Cardiac muscle cell (in vitro differentiated cells and primary cell): ENCODE results near the gene ULK3. TPM values are rescaled to one million over a fixed set of nuclear protein-coding genes. Genes with fewer than 3 reads are reported as not detected.

Experiments
- DNase-seq, 2 donors: peaks; one replicate each; pipeline versions ENCODE4 v3.0.0 to v3.0.0-alpha.2; 2010 to 2017; ENCODE audit warnings: low read depth in 1 of 2, low spot score in 1 of 2
- H3K27ac ChIP-seq: fragments of 200-600 bp; sonication (generic); 2 replicates; pipeline ENCODE4 v1.5.1; 2016
- H3K27me3 ChIP-seq: fragments of 200-600 bp; sonication (generic); 2 replicates; pipeline ENCODE4 v1.6.0; 2016; ENCODE audit warnings: control low read depth
- H3K36me3 ChIP-seq: fragments of 200-600 bp; sonication (generic); 2 replicates; pipeline ENCODE4 v1.5.1; 2016; ENCODE audit warnings: control low read depth
- H3K4me1 ChIP-seq: fragments of 200-600 bp; sonication (generic); 2 replicates; pipeline ENCODE4 v1.8.1; 2017; ENCODE audit warnings: low read depth, mild to moderate bottlenecking, mixed run types
- H3K4me3 ChIP-seq: fragments of 200-600 bp; sonication (generic); 2 replicates; pipeline ENCODE4 v1.5.1; 2016; ENCODE audit warnings: mild to moderate bottlenecking
- H3K9me3 ChIP-seq: fragments of 200-600 bp; sonication (generic); 2 replicates; pipeline ENCODE4 v1.5.1; 2017; ENCODE audit warnings: low read depth, mild to moderate bottlenecking, control low read depth
- CTCF ChIP-seq: IDR thresholded peaks from 2 replicates; pipeline ENCODE4 v1.5.1; 2012; ENCODE audit warnings: low read depth, mild to moderate bottlenecking, low read length
- polyA plus RNA-seq: library from polyadenylated mRNA; unstranded; fragments of >200 nt; fragmentation: Nextera tagmentation; extraction: Ambion mirVana; gene quantifications from 2 replicates; pipeline ENCODE4 v1.2.1, GENCODE V29; 2016
- total RNA-seq: library from RNA; depleted of rRNA; stranded (reverse); fragments of >200 nt; gene quantifications from 2 replicates; pipeline ENCODE4 v1.2.3, GENCODE V29; 2016

The ULK3 gene
- total and polyA plus RNA-seq, 2 experiments from 2014 or later, result 39.5 to 54.6 TPM

GRCh38 chr15:74815121-74815934, 27.6 kb downstream of the ULK3 start:
- H3K9me3 ChIP-seq, result no peaks in the 10 kb centered on the region
- DNase-seq, result no peak
- no peak for TF ChIP-seq CTCF

GRCh38 chr15:74812533-74812932, 30.4 kb downstream of the ULK3 start, which contains the start of gene LMAN1L:
Gene LMAN1L (plus strand): TSS chr15:74812835. CDS start chr15:74812855, 20 bp downstream.
- H3K27ac ChIP-seq, result no peak within 1 kb of the TSS
- H3K36me3 ChIP-seq, result no peaks in the 10 kb centered on the region
- H3K4me1 ChIP-seq, result no peaks in the 10 kb centered on the region
- H3K9me3 ChIP-seq, result no peaks in the 10 kb centered on the region
- no peaks in the 10 kb centered on the region for H3K27me3 ChIP-seq
- DNase-seq, result peak in 1 of 2 donors; percentile 49
- TF ChIP-seq CTCF, result no peak
- no peak within 1 kb of the TSS for H3K4me3 ChIP-seq

More at GRCh38 chr15:74815121-74815934, 27.6 kb downstream of the ULK3 start:
- H3K36me3 ChIP-seq, result no peaks in the 10 kb centered on the region
- H3K4me1 ChIP-seq, result no peaks in the 10 kb centered on the region
- H3K27ac ChIP-seq, result no peak overlapping the region
- no peak overlapping the region for H3K4me3 ChIP-seq
- H3K27me3 ChIP-seq, result no peaks in the 10 kb centered on the region

- H3K27ac ChIP-seq, result no peak overlapping the region
- no peak overlapping the region for H3K4me3 ChIP-seq
- H3K9me3 ChIP-seq, result no peaks in the 10 kb centered on the region
- no peak for TF ChIP-seq CTCF
- H3K36me3 ChIP-seq, result no peaks in the 10 kb centered on the region
- DNase-seq, result no peak
- H3K27me3 ChIP-seq, result no peaks in the 10 kb centered on the region
- H3K4me1 ChIP-seq, result no peaks in the 10 kb centered on the region
Observed at GRCh38 chr15:74809956-74810355, 33.0 kb downstream of the ULK3 start.

- no peak for DNase-seq
- Histone ChIP-seq H3K9me3 (no peaks in the 10 kb centered on the region), H3K4me1 (no peaks in the 10 kb centered on the region), H3K36me3 (peaks cover under 1% of the 10 kb centered on the region), H3K4me3 (no peak overlapping the region), H3K27me3 (no peaks in the 10 kb centered on the region), H3K27ac (no peak overlapping the region)
- no peak for TF ChIP-seq CTCF
Observed at GRCh38 chr15:74809242-74809641, 33.7 kb downstream of the ULK3 start.

GRCh38 chr15:74808840-74809229, 34.1 kb downstream of the ULK3 start:
- no peak overlapping the region for H3K4me3 ChIP-seq
- H3K36me3 ChIP-seq, result peaks cover 4% of the 10 kb centered on the region
- DNase-seq, result no peak
- H3K27me3 ChIP-seq, result no peaks in the 10 kb centered on the region
- no peak for TF ChIP-seq CTCF
- H3K4me1 ChIP-seq, result no peaks in the 10 kb centered on the region
- H3K9me3 ChIP-seq, result no peaks in the 10 kb centered on the region
- H3K27ac ChIP-seq, result no peak overlapping the region
